Stimulated activated CD8-positive, alpha-beta memory T cell treated with anti-CD3 and anti-CD28 coated beads, Interleukin-4, amount 100 ng/mL, for 48 hours (primary cell): ENCODE measurements around the gene GRXCR1.

ENCODE experiments used
- DNase-seq: peaks from one replicate; pipeline ENCODE4 v3.0.0-alpha.2; 2020

Gene GRXCR1

GRCh38 chr4:42928582-42928981 lies 36.1 kb downstream of the GRXCR1 start:
- DNase-seq: no peak

DNA sequence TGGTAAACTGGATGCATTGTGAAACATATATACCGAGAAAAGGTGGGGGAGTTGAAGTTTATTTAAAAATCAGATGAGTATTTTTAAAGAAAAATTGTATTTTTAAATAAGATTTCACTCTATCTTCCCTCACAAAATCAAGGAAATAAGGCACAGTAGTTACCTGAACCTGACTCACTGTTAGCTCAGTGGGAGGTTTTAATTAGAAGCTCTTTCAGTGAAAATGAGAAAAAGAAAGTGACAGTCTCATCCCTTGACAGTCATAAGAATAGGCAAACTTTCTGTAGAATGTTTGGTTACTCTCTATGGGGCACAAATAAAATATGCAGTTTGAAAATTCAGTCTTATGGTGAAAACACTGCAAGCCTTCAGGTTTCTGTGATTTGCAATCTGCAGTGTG lies 49.7 kb downstream of the GRXCR1 start:
- DNase-seq: no peak

DNA sequence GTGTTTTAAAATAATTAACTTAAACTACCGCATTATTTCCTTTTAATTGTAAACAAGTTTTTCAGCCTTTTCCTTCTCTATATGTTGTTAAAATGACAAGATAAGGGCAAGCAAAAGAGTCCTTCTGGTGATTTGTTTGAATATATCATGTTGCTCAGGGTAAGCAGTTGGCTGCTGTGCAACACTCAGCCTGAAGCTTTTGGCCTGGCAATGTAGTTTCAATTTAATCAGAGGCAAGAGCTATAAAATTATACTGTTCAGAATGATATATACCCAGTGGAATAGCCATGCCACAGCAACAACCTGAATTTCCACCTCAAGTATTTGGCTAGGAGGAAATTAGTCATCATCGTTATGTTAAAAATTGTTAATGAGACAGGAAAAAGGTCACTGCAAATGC lies 53.4 kb downstream of the GRXCR1 start:
- no peak for DNase-seq

DNA sequence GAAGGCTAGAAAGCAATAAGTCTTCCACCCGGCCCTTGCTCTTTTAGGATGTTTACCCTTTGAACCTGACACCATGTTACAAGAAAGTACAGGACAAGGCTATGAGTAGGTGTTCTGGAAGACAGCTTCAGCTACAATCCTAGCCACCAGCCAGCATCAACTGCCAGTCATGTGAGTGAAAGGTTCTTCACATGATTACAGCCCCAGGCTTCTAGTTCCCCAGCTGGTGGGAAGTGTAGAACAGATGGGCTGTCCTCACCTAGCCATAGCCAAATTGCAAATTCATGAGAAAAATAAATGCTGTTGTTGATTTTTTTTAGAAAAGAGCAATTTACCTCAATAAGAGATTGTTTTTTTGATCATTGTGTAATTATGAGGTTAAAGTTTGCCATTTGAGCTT lies 60.8 kb downstream of the GRXCR1 start:
- no peak for DNase-seq

GRCh38 chr4:42954963-42955669 lies 62.6 kb downstream of the GRXCR1 start:
- DNase-seq: no peak

DNA sequence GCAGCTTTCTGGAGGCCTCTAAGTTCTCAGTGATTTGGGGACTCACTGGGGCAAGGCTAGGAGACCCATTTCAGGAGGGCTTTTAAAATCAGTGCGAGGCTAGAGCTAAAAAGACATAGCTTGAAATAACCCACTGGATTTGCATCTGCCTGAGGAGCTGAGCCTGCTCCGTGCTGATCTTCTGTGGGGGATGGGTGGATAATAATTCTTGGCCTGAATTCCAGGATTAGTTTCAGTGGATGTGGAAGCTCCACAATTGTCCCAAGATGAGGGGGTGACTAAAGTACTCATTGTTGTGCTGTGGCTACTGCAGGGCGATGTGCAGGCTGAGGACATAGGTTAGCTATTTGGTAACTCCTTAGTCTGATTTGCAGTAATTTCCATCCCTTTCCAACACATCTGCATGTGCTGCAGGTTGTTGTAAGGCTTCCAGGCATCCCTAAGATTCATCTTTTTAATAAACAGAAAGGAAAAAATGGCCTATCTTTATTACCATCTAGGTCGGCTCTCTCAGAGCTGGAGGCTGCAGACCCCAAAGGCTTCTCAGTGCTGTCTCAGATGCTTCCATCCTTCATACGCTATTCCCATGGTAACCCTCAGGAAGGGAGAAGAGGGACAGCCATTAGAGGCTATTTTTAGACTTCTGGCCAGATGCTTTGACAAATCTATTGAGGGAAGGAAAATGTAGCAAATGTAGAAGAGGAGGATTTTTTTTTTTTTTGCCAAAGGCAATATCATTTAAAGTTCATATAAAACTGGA lies 63.4 kb downstream of the GRXCR1 start:
- DNase-seq: no peak

- no peak for DNase-seq
Observed at GRCh38 chr4:42965326-42965725, 72.8 kb downstream of the GRXCR1 start.

DNA sequence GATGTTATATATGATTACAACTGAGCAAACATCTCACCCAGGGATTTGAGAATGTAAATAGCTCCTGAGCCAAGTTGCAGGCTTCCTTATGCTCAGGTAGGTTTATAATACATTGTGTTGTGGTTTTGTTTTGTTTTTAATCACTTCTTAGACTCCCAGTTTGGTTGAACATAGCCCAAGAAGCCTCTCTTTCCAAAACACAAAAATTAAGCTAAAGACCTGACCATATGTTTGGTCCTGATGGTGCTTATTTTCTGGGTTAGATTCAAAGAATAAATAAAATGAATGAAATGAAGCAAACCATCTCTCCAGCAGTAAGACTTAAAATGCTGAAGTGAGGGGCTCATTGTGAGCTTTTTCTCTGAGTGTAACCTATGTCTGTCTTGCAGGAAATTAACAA lies 93.5 kb downstream of the GRXCR1 start:
- no peak for DNase-seq

GRCh38 chr4:42995343-42995944 lies 102.9 kb downstream of the GRXCR1 start:
- DNase-seq: no peak

DNA sequence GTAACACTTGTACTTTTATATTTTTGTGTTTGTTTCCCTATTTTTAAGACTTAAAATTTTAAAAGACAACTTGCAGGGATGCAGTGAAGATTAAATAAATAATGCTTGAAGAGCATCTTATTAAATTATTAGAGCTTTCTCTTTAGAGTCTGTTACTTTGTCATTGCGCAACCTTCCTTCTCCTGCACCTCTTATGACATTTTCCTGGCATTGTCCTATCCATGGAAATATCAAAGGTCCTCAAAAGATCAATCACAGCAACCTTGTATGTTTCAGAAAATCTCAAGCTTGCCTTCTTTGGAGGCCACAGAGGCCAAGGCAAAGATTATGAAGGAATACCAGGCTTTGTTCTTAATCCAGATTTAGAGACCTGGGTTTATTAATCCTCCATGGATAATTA lies 116.3 kb downstream of the GRXCR1 start:
- no peak for DNase-seq

DNA sequence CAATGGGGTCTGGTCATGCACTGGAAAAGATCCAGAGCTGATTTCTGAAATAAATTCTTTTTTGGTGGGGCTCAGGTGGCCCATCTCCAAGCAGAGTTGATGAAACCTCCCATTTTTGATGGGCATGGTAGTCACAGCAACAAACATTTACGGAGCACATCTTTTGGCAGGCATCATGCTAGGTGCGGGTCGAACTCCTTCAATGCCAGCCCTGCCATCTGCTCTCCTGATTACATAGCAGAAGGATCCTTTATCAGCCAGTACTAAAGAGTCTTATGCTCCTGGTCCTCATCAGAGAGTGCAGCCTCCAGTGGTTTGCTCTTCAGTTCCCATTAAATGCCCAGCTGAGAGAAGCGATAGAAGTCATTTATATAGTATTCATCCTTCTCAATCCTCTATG lies 121.7 kb downstream of the GRXCR1 start:
- no peak for DNase-seq

- DNase-seq: no peak
Observed at GRCh38 chr4:43041632-43042031, 149.1 kb downstream of the GRXCR1 start.

DNA sequence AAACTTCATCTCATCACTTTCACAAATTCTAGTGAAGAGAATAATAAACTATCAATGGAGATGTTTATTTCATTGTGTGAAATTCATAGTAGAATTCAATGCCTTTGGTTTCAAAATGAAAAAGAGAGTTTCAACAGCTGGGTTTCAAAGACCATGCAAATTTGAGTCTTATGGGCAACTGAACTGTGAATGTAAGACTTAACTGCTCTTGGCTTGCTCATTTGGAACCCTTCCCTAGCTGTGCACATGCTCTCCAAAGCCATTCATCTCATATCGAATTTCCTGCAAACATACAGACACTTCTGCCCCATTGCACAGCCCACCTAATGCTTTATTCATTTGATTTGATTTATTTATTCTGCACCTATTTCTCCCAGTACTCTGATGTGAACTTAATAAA lies 154.5 kb downstream of the GRXCR1 start:
- DNase-seq: no peak

- DNase-seq: no peak
Observed at GRCh38 chr4:43048570-43048969, 156.1 kb downstream of the GRXCR1 start.

- DNase-seq: no peak
Observed at GRCh38 chr4:43049326-43049725, 156.8 kb downstream of the GRXCR1 start.

- no peak for DNase-seq
Observed at GRCh38 chr4:43066415-43066814, 173.9 kb downstream of the GRXCR1 start.

GRCh38 chr4:43071069-43071468 lies 178.6 kb downstream of the GRXCR1 start:
- no peak for DNase-seq
